ENCODE measurements around the gene VWA5B2. TPM values are rescaled to one million over a fixed set of nuclear protein-coding genes. Genes with fewer than 3 reads are reported as not detected.
A peak's percentile ranks its signal among the peaks of the same experiment; 100 is the strongest.

The VWA5B2 gene
- total RNA-seq, 4 donors from 2014 or later = not detected

DNA sequence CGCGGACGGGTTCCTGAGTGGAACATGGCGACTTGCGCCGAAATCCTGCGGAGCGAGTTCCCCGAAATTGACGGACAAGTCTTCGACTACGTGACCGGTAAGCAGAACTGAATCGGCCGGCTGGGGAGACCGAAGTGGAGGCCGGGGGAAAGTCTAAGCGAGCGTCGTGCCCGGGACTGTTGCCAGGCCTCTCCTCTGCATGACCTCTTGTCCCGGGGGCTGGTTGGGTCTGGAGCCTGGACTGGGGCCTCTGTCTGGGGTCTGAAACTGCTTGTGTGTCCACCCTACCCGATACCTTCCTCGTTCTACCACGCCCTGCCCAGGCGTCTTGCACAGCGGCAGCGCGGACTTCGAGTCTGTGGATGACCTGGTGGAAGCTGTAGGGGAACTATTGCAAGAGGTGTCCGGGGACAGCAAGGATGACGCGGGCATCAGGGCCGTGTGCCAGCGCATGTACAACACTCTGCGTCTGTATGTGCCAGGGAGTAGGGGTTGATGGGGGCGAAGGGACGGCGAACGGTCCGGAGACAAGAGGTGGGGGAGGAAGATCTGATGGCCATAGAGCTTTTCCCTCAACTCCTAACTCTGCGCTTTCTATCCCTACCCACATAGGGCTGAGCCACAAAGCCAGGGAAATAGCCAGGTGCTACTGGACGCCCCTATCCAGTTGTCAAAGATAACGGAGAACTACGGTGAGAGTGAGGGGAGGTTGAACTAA is 43.0 kb upstream of the VWA5B2 start, which contains the start of gene ABCF3:
TSS of gene ABCF3 (plus strand) at position 16 of the 718 bp plus-strand sequence. CDS start at position 25, 9 bp downstream.
- no peak for TF ChIP-seq POLR2A (IDR thresholded peaks at IDR 0.05)
- TF ChIP-seq, protein P1, sequence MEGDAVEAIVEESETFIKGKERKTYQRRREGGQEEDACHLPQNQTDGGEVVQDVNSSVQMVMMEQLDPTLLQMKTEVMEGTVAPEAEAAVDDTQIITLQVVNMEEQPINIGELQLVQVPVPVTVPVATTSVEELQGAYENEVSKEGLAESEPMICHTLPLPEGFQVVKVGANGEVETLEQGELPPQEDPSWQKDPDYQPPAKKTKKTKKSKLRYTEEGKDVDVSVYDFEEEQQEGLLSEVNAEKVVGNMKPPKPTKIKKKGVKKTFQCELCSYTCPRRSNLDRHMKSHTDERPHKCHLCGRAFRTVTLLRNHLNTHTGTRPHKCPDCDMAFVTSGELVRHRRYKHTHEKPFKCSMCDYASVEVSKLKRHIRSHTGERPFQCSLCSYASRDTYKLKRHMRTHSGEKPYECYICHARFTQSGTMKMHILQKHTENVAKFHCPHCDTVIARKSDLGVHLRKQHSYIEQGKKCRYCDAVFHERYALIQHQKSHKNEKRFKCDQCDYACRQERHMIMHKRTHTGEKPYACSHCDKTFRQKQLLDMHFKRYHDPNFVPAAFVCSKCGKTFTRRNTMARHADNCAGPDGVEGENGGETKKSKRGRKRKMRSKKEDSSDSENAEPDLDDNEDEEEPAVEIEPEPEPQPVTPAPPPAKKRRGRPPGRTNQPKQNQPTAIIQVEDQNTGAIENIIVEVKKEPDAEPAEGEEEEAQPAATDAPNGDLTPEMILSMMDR (IDR thresholded peaks at IDR 0.05) = no peak
- 0% methylated on average over 31 to 40 of the region's 45 CpGs for WGBS, 2 donors
- peak in 1 of 2 donors; percentile 35 for DNase-seq (ENCODE audit: low spot score in 2 of 2)
- intact Hi-C loops (cut with DNase I; ENCODE audit: low total_unique reads) = no loop called here
- H3K4me3 ChIP-seq (ENCODE audit: low read depth, poor library complexity, severe bottlenecking) = peak within 1 kb of the TSS; percentile 77

DNA sequence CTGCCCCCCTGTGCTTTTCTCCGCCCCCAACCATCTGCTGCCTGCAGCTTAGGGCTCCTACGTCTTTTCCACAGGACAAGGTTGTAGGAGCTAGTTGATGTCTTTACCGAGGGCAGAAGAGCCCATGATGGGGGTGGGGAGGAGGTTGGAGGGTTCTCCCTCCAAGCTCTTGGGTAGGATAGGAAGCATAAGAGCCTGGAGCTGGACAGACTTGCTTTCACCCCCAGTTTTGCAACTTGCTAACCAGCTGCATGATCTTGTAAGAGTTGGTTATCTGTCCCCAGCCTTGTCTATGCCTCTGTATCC is 42.5 kb upstream of the VWA5B2 start:
- intact Hi-C loops (cut with DNase I; ENCODE audit: low total_unique reads) = no loop called here
- H3K4me3 ChIP-seq (ENCODE audit: low read depth, poor library complexity, severe bottlenecking) = peak overlapping the region; percentile 77
- TF ChIP-seq, protein P1 (IDR thresholded peaks at IDR 0.05) = no peak
- 4 to 15% methylated on average over 3 of the region's 3 CpGs for WGBS, 2 donors
- no peak for DNase-seq (ENCODE audit: low spot score in 2 of 2)

DNA sequence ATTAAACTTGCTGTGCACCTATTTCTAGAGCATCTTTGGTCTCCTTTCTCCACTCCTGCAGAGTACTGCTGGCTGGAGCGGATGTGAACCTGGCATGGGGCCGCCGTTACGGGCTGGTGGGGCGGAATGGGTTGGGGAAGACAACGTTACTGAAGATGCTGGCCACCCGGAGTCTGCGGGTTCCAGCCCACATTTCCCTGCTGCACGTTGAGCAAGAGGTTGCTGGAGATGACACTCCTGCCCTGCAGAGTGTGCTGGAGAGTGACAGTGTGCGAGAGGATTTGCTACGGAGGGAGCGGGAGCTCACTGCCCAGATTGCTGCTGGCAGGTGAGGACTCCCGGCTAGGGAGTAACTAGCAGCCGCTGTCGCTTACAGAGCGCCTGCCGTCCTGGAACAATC is 41.3 kb upstream of the VWA5B2 start:
- no peak for TF ChIP-seq POLR2A (IDR thresholded peaks at IDR 0.05)
- TF ChIP-seq, protein P1 (IDR thresholded peaks at IDR 0.05) = no peak
- no peak for DNase-seq (ENCODE audit: low spot score in 2 of 2)
- 79% methylated on average over 17 of the region's 17 CpGs for WGBS, 2 donors
- intact Hi-C loops (cut with DNase I; ENCODE audit: low total_unique reads) = no loop called here
- no peak overlapping the region for H3K4me3 ChIP-seq (ENCODE audit: low read depth, poor library complexity, severe bottlenecking)

DNA sequence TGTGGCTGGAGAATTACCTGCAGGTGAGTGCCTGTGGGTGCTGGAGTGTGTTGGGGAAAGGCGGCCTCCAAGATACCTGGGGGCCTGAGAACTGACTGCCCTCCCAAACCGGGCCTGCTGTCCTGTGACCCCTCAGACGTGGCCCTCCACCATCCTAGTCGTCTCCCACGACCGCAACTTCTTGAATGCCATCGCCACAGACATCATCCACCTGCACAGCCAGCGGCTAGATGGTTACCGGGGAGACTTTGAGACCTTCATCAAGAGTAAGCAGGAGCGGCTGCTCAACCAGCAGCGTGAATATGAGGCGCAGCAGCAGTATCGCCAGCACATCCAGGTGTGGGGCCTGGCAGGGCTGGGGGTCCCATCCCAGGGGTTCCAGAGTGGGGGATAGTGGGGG is 40.0 kb upstream of the VWA5B2 start:
- WGBS, 2 donors = 91 to 95% methylated on average over 13 of the region's 13 CpGs
- DNase-seq (ENCODE audit: low spot score in 2 of 2) = no peak
- intact Hi-C loops (cut with DNase I; ENCODE audit: low total_unique reads) = no loop called here
- TF ChIP-seq, protein P1 (IDR thresholded peaks at IDR 0.05) = no peak
- no peak for TF ChIP-seq POLR2A (IDR thresholded peaks at IDR 0.05)
- H3K4me3 ChIP-seq (ENCODE audit: low read depth, poor library complexity, severe bottlenecking) = no peak overlapping the region

DNA sequence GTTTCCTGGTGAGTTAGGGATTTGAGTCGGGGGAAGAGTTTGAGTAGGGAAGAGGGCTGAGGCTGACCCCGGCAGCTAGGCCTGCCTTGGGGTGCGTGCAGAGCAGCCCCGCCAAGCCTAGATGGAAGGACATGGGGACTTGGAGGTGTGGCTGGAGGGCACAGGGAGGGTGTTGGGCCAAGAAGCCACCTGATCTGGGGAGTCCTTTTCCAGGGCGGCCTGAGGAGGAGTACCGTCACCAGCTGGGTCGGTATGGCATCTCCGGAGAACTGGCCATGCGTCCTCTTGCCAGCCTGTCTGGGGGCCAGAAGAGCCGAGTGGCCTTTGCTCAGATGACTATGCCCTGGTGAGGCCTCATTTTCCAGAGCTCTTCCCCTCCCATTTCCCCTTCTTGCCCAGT is 36.5 kb upstream of the VWA5B2 start:
- TF ChIP-seq, protein P1 (IDR thresholded peaks at IDR 0.05) = no peak
- no peak for TF ChIP-seq POLR2A (IDR thresholded peaks at IDR 0.05)
- no peak for DNase-seq (ENCODE audit: low spot score in 2 of 2)
- no peak overlapping the region for H3K4me3 ChIP-seq (ENCODE audit: low read depth, poor library complexity, severe bottlenecking)
- WGBS, 2 donors = 94 to 95% methylated on average over 10 of the region's 10 CpGs
- intact Hi-C loops (cut with DNase I; ENCODE audit: low total_unique reads) = no loop called here

Data from lower leg skin (tissue), 4 donors.